Stimulated activated CD4-positive, alpha-beta T cell treated with anti-CD3 and anti-CD28 coated beads, TNF-alpha, amount 100 ng/mL, for 24 hours (primary cell): ENCODE results near the gene TLE5.

ENCODE experiments used
- DNase-seq, 3 experiments: peaks; one replicate each; pipeline ENCODE4 v3.0.0-alpha.2; 2020; ENCODE audit warnings: low read depth in 3 of 3

TLE5 gene, protein sequence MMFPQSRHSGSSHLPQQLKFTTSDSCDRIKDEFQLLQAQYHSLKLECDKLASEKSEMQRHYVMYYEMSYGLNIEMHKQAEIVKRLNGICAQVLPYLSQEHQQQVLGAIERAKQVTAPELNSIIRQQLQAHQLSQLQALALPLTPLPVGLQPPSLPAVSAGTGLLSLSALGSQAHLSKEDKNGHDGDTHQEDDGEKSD

DNA sequence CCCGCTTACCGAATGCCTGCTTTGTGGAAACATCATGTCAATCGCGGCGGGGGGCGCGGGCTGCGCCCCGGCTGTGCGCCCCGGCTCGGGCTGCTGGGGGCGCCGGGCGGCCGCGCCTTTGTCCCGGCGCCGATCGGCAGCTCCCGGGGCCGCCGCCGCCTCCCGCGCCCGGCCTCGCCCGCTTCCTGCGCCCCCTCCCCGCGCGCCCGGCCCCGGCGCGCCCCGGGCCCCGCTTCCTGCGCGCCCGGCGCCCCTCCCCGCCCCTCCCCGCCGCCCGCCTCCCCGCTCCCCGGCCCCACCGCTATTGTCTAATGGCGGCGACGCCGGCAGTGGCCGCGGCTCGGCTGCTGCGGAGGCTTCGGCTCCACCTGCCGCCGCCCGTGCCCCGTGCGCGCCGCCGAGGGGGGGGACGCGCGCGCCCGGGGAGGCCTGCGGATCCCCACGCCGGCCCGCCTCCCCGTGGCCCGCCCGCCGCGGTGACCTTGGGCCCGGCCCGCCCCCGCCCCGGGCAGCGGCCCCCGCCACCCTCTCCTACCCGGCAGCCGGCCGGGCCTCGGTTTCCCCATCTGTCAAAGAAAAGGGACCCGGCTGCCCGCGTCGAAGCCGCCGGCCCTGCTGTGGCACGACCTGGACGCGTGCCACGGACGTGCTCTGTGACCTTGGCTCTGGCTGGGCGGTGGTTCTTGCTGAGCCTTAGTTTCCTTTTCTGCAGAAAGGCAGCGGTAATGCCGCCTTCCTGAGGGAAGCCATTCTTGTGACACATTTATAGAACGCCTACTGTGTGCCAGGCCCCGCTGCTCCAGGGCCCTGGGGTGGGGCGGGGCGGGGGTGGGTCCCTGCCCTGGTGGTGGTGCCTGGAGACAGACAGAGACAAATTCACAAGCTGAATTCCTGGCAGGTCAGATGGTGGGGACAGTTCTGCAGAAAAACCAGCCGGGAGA, at the start of gene TLE5:
TLE5 (minus strand) TSS at position 331 of the 941 bp plus-strand sequence; CDS start at position 36, 295 bp downstream.
- DNase-seq: peak; percentile 31 to 61 (median 46)

- no peak for DNase-seq
These were observed 49.4 kb upstream of the TLE5 start for GRCh38 chr19:3111586-3112247.

- DNase-seq: no peak
These were observed 48.0 kb upstream of the TLE5 start for GRCh38 chr19:3110126-3110825.

- no peak for DNase-seq
These were observed 47.2 kb upstream of the TLE5 start for GRCh38 chr19:3109491-3109890.

- peak; percentile 35 to 69 (median 57) for DNase-seq
These were observed 46.5 kb upstream of the TLE5 start for GRCh38 chr19:3108775-3109174.

DNA sequence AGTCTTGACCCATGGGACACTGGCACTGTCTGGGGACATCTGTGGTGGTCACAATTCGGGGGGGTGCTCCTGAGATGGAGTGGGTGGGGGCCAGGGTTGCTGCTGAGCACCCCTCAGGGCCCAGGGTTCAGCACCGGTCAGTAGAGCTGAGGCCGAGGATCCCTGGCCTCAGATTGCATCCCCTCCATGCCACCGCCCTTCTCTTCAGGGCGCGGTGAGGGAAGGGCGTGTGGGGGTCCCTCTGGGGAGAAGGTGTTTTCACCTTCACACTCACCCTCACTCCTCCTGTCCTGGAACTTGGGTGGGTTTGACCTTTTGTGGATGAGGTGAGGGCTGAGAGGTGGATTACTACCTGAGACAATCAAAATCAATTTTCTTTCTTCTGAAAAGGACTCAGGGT, 45.4 kb upstream of the TLE5 start:
- DNase-seq: no peak

DNA sequence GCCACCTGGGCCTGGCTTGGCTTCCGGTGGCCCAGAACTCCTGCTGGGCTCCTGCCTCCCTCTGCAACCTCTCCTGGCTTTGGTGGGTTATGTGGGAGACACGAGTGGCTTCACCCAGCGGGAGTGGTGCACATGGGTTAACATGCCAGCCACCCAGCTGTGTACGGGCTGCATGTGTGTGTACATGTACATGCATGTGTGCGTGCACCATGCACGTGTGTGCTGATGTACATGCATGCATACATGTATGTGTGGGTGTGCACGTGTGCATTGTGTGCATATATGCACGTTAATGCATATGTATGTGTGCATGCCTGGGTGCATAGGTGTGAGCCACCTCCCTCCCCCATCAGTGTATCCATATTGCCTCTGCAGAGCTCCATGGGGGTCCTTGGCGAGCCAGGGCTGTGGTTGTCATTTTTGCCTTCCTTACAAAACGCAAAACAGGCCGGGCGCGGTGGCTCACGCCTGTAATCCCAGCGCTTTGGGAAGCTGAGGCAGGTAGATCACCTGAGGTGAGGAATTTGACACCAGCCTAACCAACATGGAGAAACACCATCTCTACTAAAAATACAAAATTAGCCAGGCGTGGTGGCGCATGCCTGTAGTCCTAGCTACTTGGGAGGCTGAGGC, 44.3 kb upstream of the TLE5 start:
- DNase-seq: no peak

DNA sequence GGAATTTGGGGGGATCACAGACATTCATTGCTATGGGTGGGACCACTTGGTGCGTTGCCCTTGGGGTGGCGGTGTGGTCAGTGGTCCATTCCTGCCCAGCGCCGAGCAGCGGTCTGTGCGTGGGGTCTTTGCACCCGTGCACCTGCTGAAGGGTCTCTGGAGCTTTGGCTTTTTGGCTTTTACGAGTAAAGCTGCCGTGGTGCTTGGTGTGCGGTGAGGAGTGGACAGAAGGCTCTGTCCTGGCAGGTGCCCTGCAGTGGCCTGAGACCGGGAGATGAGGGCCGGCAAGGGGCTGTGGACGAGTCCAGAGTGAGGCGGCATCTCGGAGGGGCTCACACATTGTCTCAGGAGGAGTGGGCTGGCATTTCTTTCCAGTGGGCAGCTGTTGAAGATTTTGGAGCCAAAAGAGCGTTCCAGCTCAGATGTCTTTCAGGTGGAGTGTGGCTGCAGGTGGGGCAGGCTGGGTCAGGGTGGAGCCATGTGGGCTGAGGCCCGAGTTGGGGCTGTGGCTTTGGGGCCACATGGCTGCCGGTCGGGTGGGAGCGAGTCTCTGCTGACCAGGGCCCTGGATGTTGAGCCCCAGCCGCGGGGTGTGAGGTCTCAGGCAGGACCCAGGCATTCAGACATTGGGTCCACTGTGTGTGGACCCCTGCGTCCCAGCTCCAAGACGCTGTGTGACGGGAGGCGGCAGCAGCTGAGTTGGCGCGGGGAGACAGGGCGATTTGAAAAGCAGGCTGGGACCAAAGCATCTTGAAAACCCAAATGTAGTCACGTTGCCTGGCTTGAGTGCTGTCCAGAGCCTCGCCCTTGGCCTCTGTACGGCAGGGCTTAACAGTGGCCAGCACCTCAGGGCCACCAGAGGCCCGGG, 43.6 kb upstream of the TLE5 start:
- no peak for DNase-seq

- no peak for DNase-seq
These were observed 42.4 kb upstream of the TLE5 start for GRCh38 chr19:3104708-3104983.

- no peak for DNase-seq
These were observed 40.2 kb upstream of the TLE5 start for GRCh38 chr19:3102239-3103140.

DNA sequence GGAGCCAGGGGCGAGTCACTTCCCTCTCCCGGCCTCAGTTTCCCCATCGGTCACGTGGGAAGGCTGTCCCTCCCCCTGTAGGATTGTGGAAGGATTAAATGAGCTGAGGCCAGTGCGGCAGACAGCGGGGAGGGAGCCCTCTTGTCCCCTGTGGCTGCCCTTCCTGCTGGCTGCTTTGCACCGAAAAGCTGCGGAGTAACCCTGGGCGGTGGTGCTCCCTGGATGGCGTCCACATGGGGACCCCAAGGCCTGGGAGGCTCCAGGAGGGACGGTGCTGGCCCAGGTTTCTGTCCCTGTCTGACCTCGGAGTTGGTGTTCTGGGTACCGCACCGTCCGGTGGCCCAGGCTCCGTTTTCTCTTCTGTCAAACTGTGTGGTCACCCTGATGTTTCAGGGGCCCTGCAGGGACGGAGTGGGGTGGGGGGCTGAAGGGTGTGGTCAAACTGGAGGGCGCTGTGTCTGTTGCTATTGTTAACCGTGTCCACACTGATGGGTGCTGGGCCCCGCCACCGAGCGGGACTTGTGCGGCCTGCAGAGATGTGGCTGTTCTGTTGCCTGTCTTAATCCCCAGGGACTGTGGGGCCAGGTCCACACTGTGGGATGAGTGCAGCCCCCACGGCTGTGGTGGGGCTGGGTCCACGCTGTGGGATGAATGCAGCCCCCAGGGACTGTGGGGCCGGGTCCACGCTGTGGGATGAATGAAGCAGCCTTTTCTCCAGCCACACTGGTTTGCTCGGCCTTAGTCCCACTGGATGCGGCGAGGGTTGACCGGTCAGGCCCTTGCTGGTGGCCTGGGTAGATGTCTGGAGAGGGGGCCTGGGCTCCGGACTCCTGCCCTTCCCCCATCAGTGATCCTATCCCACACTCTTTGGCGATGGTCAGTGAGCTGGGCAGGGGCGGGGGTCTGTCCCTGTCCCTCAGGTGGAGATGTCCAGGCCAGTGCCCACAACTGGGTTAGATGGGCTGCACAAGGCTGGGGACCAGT, 38.7 kb upstream of the TLE5 start:
- no peak for DNase-seq

GRCh38 chr19:3100331-3100730, 38.0 kb upstream of the TLE5 start:
- DNase-seq: no peak

- DNase-seq: no peak
These were observed 37.3 kb upstream of the TLE5 start for GRCh38 chr19:3099347-3100145.

DNA sequence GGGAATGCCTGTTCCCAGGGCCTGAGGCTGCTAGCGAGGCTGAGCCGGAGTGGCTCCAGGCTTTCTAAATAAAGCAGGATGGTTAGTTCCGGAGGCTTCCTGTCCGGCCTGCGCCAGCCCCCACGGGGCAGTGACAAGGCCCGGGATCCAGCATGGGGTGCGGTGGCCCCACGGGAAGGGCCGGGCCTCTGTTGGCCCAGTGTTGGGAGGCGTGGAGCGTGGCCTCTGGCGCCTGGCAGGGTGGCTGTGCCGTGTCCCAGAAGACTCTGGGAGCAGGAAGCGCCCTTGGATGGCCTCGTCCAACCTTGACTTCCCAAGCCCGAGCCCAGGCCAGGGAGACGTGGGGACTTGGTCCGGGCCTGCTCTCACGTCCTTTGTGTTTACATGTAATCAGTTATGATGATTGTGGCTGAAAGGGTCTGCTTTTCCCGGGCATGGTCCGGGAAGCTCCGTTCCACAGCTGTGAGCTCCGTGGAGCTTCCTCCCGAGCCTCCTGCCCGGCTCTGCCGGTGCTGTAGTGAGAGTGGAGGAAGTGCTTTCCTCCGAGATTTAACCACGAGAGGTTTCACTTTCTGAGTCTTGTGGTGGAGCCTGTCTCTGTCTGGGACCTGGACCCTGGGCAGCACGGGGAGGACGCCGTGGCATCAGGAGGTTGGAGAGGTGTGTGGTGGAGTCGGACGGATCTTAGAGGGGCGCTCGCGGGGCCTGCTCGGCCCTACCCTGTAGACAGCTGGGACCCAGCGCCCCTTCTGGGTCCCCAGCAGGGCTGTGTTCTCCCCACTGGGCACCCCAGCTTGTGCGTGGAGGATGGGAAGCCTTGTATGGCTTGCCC, 36.4 kb upstream of the TLE5 start:
- DNase-seq: no peak

DNA sequence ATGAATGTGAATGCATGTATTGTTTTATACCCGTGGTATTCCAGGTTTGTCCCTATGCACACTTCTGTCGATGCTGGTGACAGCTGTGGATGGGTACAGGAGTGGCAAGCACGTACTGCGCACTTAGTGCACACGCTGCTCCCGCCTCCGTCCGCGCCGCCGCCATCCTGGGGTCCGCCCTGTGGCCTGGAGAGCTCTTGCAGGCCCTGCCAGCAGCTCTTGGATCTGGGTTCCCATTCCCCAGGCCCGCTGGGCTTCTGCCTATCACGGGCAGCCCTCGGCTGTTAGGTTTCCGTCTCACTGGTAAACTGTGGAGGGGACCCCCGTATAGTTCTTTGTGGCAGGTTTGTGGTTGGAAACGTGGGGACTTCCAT, 35.8 kb upstream of the TLE5 start:
- DNase-seq: no peak

DNA sequence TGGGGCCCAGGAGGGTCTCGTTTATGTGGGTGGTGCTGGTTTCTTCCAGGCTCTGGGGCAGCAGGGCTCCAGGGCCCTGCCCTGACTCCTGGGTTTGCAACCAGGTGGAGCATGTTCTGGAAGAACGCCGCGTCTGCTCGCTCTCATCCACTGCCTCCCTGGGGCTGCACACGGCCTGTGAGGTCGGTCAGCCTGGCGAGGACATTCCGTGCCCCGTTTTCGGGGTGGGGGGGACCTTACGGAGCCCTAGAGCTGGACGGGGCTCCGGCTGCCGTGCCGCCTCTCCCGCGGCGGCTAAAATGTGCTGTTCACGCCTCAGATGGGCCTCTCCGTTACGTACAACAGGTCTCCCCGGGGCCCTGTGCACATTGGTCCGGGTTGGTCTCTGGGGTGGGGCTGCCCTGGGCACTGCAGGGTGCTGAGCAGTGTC, 35.2 kb upstream of the TLE5 start:
- DNase-seq: no peak

GRCh38 chr19:3096902-3097326, 34.6 kb upstream of the TLE5 start:
- no peak for DNase-seq
